ENCODE data around the gene SP7. TPM values are rescaled to one million over a fixed set of nuclear protein-coding genes. Genes with fewer than 3 reads are reported as not detected.

SP7 gene
- total and polyA plus RNA-seq, 10 of the 15 experiments (the other 5 are each of a cell fraction or from before 2014, with no cell fraction given) = 0.05 to 0.11 TPM; not detected in 8

GRCh38 chr12:53380794-53381730 is 44.9 kb upstream of the SP7 start (continued):
- TF ChIP-seq SIN3A (IDR thresholded peaks at IDR 0.05; ENCODE audit: low read depth, low read length) (no peak), CREB1 (IDR thresholded peaks at IDR 0.05; ENCODE audit: low read depth) (no peak), MLLT1 (IDR thresholded peaks at IDR 0.05) (peak; percentile 57; the same call in 1 of the 2 replicates)

GRCh38 chr12:53380104-53380793 is 44.1 kb upstream of the SP7 start, which contains the start of gene SP1:
Gene SP1 (plus strand): TSS chr12:53380176. CDS start chr12:53380292, 116 bp downstream.
- Histone ChIP-seq H2AFZ (ENCODE audit: control insufficient read depth, low read depth, low read length) (peak within 1 kb of the TSS; percentile 54), H3K79me2 (ENCODE audit: control insufficient read depth, insufficient read depth, low read length) (peaks cover 34% of the 10 kb centered on the region), H3K9ac (ENCODE audit: control insufficient read depth, insufficient read depth, low read length) (peak within 1 kb of the TSS; percentile 91), H3K4me3 (peak within 1 kb of the TSS; percentile 68), H3K9me3 (replicated peaks; ENCODE audit: control insufficient read depth, insufficient read depth, low read length) (no peaks in the 10 kb centered on the region; the same call in 2 of the 3 replicates), H4K20me1 (ENCODE audit: control insufficient read depth, insufficient read depth) (peaks cover 4% of the 10 kb centered on the region; the same call in 1 of the 2 replicates), H3K36me3 (ENCODE audit: control insufficient read depth in 2 of 2, insufficient read depth in 2 of 2, low read length in 1 of 2) (peaks cover 11% of the 10 kb centered on the region in 2 experiments; a peak in 3 of 4 replicates), H3K4me2 (ENCODE audit: control insufficient read depth, insufficient read depth) (peak within 1 kb of the TSS; percentile 95), H3K27me3 (replicated peaks in 1 of 2; ENCODE audit: control insufficient read depth in 2 of 2, insufficient read depth in 2 of 2, low read length in 1 of 2) (no peaks in the 10 kb centered on the region), H3K27ac (ENCODE audit: control insufficient read depth, insufficient read depth) (peak within 1 kb of the TSS; percentile 89), H3K4me1 (ENCODE audit: control insufficient read depth, insufficient read depth, low read length) (peaks cover 25% of the 10 kb centered on the region)
- POLR2A ChIA-PET = interaction anchor here (0.6 to 5.5 kb wide), 22 partner anchors 9 to 1118 kb away, joined by 3 to 37 read pairs (median 6); partner anchors contain the start of genes AAAS, ATF7, PRR13 and TARBP2
- CTCF ChIA-PET = interaction anchor here (0.7 to 8.1 kb wide), 11 partner anchors 15 to 296 kb away, joined by 3 to 164 read pairs (median 7); partner anchors contain the start of genes AAAS and ATP5MC2
- no TSS peak for BruUV-seq (replicated peaks)
- in situ Hi-C loops (cut with MboI) = no loop called here
- DNase-seq (ENCODE audit: low read depth, low spot score) (peak; percentile 62), ATAC-seq (peak; percentile 66), FAIRE-seq (peak; percentile 79)
- SMC1A ChIA-PET (ENCODE audit: uncharacterized antibody, unreplicated experiment) = interaction anchor here (0.7 to 6.9 kb wide), 11 partner anchors 9 to 171 kb away, joined by 3 to 124 read pairs (median 6); partner anchors contain the start of genes AAAS and TARBP2
- intact Hi-C loops (cut with micrococcal nuclease; ENCODE audit: unreplicated experiment) = loop anchor here (1.0 to 5.0 kb wide), 3 partner anchors 42 to 121 kb away; partner anchors contain the start of genes AMHR2, PCBP2 and TARBP2
- RAD21 ChIA-PET (ENCODE audit: unreplicated experiment) = interaction anchor here (0.6 to 6.4 kb wide), 17 partner anchors 25 to 326 kb away, joined by 3 to 91 read pairs (median 4); partner anchors contain the start of genes AAAS, ESPL1, PRR13 and TARBP2
- 4% methylated on average over 4 of the region's 71 CpGs for WGBS (ENCODE audit: insufficient coverage, insufficient replicate concordance, low lambda C conversion rate, missing lambda C conversion rate)
- TF ChIP-seq MYC (IDR thresholded peaks at IDR 0.05; ENCODE audit: insufficient read depth, insufficient read length, insufficient replicate concordance, low read length, severe bottlenecking) = no peak
- 0 out of 2 replicates have a peak, but pooled peaks have one; percentile 63 for TF ChIP-seq BACH1 (IDR thresholded peaks at IDR 0.05; ENCODE audit: borderline replicate concordance)
- peak; percentile 69; the same call in 1 of the 2 replicates for TF ChIP-seq JUND (IDR thresholded peaks at IDR 0.05; ENCODE audit: low read depth, low read length)
- TF ChIP-seq NFIC (IDR thresholded peaks at IDR 0.05; ENCODE audit: low read depth, low read length) = no peak
- no peak for TF ChIP-seq MTA2 (IDR thresholded peaks at IDR 0.05; ENCODE audit: low read depth)
- TF ChIP-seq PKNOX1 (IDR thresholded peaks at IDR 0.05) = no peak
- TF ChIP-seq SRF (IDR thresholded peaks at IDR 0.05; ENCODE audit: low read depth in 2 of 2, low read length in 2 of 2) = no peak
- TF ChIP-seq HCFC1 (IDR thresholded peaks at IDR 0.05; ENCODE audit: low read length) = 0 out of 2 replicates have a peak, but pooled peaks have one; percentile 19
- TF ChIP-seq SP1 (IDR thresholded peaks at IDR 0.05; ENCODE audit: low read depth, low read length) = peak; percentile 56
- peak in 1 of 2 experiments; percentile 66; a peak in 2 of 4 replicates for TF ChIP-seq BHLHE40 (IDR thresholded peaks at IDR 0.05; ENCODE audit: borderline replicate concordance in 1 of 2, low read depth in 2 of 2, low read length in 1 of 2)
- peak; percentile 40; the same call in 1 of the 2 replicates for TF ChIP-seq GATAD2B (conservative IDR thresholded peaks at IDR 0.05; ENCODE audit: low read depth)
- TF ChIP-seq BRCA1 (IDR thresholded peaks at IDR 0.05; ENCODE audit: low read depth, low read length) = 0 out of 2 replicates have a peak, but pooled peaks have one; percentile 1
- TF ChIP-seq ZNF384 (IDR thresholded peaks at IDR 0.05; ENCODE audit: borderline replicate concordance, low read depth, low read length) = no peak
- TF ChIP-seq NR2F1 (conservative IDR thresholded peaks at IDR 0.05) = peak; percentile 46; the same call in 1 of the 2 replicates
